SK-N-SH (cell line): ENCODE results near the gene HSPG2.

Source experiments
- GATA2 ChIP-seq: sonication (generic); formaldehyde crosslinking; IDR thresholded peaks from 2 replicates; pipeline ENCODE4 v1.5.0; 2020; ENCODE audit warnings: mild to moderate bottlenecking, missing genetic modification reagents
- TF ChIP-seq, protein P1 (sequence below): fragments of 200-600 bp; sonication (generic); IDR thresholded peaks from 2 replicates; pipeline ENCODE4 v1.6.1; 2017; ENCODE audit warnings: antibody characterized with exemption, mild to moderate bottlenecking, moderate library complexity

DNA sequence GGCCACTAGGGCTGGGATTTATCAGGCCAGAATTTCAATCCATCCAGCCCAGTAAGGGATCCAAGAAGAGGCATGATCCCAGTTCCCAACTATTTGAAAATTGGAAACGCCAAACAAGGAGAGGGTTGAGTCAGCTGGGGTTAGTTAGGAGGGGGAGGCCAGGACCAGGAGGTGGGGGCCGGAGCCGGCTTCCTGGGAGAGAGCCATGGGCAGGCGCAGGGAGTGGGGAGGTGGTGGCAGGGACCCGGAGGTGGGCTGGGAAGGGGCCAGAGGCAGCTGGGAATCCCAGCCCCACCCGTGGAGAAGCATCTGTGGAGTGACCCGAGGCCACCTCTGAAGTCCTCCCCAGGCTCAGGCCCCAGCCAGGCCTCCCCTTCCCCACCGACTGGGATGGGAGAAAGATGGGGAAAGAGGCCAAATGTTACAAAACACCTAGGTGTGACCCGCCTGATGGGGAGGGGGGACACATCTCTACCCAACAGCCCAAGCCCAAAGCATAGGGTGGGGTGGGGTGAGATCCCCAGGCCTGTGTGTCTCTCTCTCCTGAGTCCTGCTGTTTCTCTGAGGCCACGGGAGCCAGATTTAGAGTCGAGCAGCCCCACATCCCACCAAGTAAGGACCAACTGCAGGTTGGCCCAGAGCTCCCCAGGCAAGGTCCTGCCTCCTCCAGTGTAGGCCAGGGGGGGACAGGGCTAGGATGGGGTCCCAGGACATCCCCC lies 10.1 kb downstream of the HSPG2 start:
- TF ChIP-seq, protein P1, sequence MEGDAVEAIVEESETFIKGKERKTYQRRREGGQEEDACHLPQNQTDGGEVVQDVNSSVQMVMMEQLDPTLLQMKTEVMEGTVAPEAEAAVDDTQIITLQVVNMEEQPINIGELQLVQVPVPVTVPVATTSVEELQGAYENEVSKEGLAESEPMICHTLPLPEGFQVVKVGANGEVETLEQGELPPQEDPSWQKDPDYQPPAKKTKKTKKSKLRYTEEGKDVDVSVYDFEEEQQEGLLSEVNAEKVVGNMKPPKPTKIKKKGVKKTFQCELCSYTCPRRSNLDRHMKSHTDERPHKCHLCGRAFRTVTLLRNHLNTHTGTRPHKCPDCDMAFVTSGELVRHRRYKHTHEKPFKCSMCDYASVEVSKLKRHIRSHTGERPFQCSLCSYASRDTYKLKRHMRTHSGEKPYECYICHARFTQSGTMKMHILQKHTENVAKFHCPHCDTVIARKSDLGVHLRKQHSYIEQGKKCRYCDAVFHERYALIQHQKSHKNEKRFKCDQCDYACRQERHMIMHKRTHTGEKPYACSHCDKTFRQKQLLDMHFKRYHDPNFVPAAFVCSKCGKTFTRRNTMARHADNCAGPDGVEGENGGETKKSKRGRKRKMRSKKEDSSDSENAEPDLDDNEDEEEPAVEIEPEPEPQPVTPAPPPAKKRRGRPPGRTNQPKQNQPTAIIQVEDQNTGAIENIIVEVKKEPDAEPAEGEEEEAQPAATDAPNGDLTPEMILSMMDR: no peak
- no peak for TF ChIP-seq GATA2 (CRISPR knock-in tag)
